IMR-90 (cell line): ENCODE results near the gene TMEM219. TPM values are rescaled to one million over a fixed set of nuclear protein-coding genes. Genes with fewer than 3 reads are reported as not detected.

Experiments
- ATAC-seq: fragments of 200-7000 bp; cut with Tn5 transposase; 2 replicates; pipeline ENCODE4 v1.9.1; 2020; ENCODE audit warnings: low read depth, mild to moderate bottlenecking, moderate library complexity
- BruUV-seq: library from RNA; stranded (reverse); fragments of 400-500 nt; replicated peaks from 2 replicates; lab custom pipeline; 2021; lab: Mats Ljungman, UMichigan
- CTCF ChIA-PET: fragments of 300-600 bp; formaldehyde crosslinking; extraction: SDS; loops from one replicate; lab custom pipeline; 2021; ENCODE audit warnings: antibody characterized with exemption; lab: Yijun Ruan, JAX
- POLR2A ChIA-PET: fragments of 300-600 bp; sonication (Branson Sonifier 250); formaldehyde crosslinking; loops from one replicate; lab custom pipeline; 2022; ENCODE audit warnings: antibody characterized with exemption; ENCODE audit not compliant: unreplicated experiment; lab: Charles Lee
- DNase-seq: peaks from one replicate; pipeline ENCODE4 v3.0.0; 2013
- H2AFZ ChIP-seq: replicated peaks from 2 replicates; pipeline ENCODE3; 2013; ENCODE audit warnings: low read length, mild to moderate bottlenecking; ENCODE audit not compliant: poor library complexity
- H2AK5ac ChIP-seq: 2 replicates; pipeline ENCODE4 v1.6.1; 2013; ENCODE audit warnings: low read depth, low read length, inconsistent platforms
- H2AK9ac ChIP-seq: replicated peaks from 2 replicates; pipeline ENCODE3; 2013; ENCODE audit warnings: mild to moderate bottlenecking, low read depth, low read length, moderate library complexity; ENCODE audit not compliant: poor library complexity
- H2BK120ac ChIP-seq: 2 replicates; pipeline ENCODE4 v1.6.1; 2013; ENCODE audit warnings: low read depth, low read length, inconsistent platforms
- H2BK15ac ChIP-seq: 3 replicates; pipeline ENCODE4 v1.6.1; 2013; ENCODE audit warnings: low read depth, low read length, inconsistent platforms
- H2BK20ac ChIP-seq: 2 replicates; pipeline ENCODE4 v1.6.1; 2013; ENCODE audit warnings: low read depth, mild to moderate bottlenecking, inconsistent platforms, low read length, moderate library complexity
- H2BK5ac ChIP-seq: 2 replicates; pipeline ENCODE4 v1.6.1; 2013; ENCODE audit warnings: mild to moderate bottlenecking, low read depth, low read length, inconsistent platforms; ENCODE audit not compliant: poor library complexity, severe bottlenecking
- H3K14ac ChIP-seq: replicated peaks from 2 replicates; pipeline ENCODE4 v1.6.1; 2013; ENCODE audit warnings: low read depth, low read length, inconsistent platforms
- H3K18ac ChIP-seq: 2 replicates; pipeline ENCODE4 v1.6.1; 2013; ENCODE audit warnings: low read depth, low read length, control low read depth
- H3K23ac ChIP-seq: 2 replicates; pipeline ENCODE4 v1.6.1; 2013; ENCODE audit warnings: low read depth, low read length, inconsistent platforms
- H3K27ac ChIP-seq: 2 replicates; pipeline ENCODE4 v1.5.1; 2013; ENCODE audit warnings: mild to moderate bottlenecking, control low read depth, low read length; ENCODE audit not compliant: insufficient read depth
- H3K27me3 ChIP-seq: 2 replicates; pipeline ENCODE4 v1.6.1; 2013; ENCODE audit warnings: low read length; ENCODE audit not compliant: control insufficient read depth, insufficient read depth
- H3K36me3 ChIP-seq: 2 replicates; pipeline ENCODE4 v1.6.1; 2013; ENCODE audit warnings: low read length, mixed read lengths; ENCODE audit not compliant: control insufficient read depth, insufficient read depth
- H3K4ac ChIP-seq: 2 replicates; pipeline ENCODE4 v1.6.1; 2013; ENCODE audit warnings: low read depth, low read length, inconsistent platforms
- H3K4me1 ChIP-seq: 2 replicates; pipeline ENCODE4 v1.6.1; 2013; ENCODE audit warnings: low read length, mixed read lengths; ENCODE audit not compliant: control insufficient read depth, insufficient read depth
- H3K4me2 ChIP-seq: 2 replicates; pipeline ENCODE4 v1.6.1; 2013; ENCODE audit warnings: low read depth, mild to moderate bottlenecking, control low read depth, low read length, moderate library complexity
- H3K4me3 ChIP-seq: 2 replicates; pipeline ENCODE4 v1.5.1; 2013; ENCODE audit warnings: low read depth, mild to moderate bottlenecking, control low read depth, low read length, moderate library complexity; ENCODE audit not compliant: insufficient read depth
- H3K56ac ChIP-seq: 2 replicates; pipeline ENCODE4 v1.6.1; 2013; ENCODE audit warnings: low read length, inconsistent platforms; ENCODE audit not compliant: insufficient read depth; ENCODE audit errors: extremely low read depth
- H3K79me1 ChIP-seq, 2 experiments: 2 replicates each; pipeline ENCODE4 v1.6.1; 2013; ENCODE audit warnings: low read length in 2 of 2, inconsistent platforms in 1 of 2, low read depth in 1 of 2
- H3K9ac ChIP-seq: 2 replicates; pipeline ENCODE4 v1.6.1; 2013; ENCODE audit warnings: low read depth, low read length, control low read depth
- H3K9me1 ChIP-seq: 2 replicates; pipeline ENCODE4 v1.6.1; 2013; ENCODE audit warnings: low read length, inconsistent platforms; ENCODE audit not compliant: insufficient read depth
- H3K9me3 ChIP-seq: 2 replicates; pipeline ENCODE4 v1.6.1; 2013; ENCODE audit warnings: low read length; ENCODE audit not compliant: control insufficient read depth, insufficient read depth
- H4K20me1 ChIP-seq: 2 replicates; pipeline ENCODE4 v1.6.1; 2013; ENCODE audit warnings: low read length, inconsistent platforms; ENCODE audit not compliant: insufficient read depth
- H4K5ac ChIP-seq: 2 replicates; pipeline ENCODE4 v1.6.1; 2013; ENCODE audit warnings: mild to moderate bottlenecking, low read depth, low read length, control low read depth
- H4K8ac ChIP-seq, 2 experiments: 2 replicates each; pipeline ENCODE4 v1.6.1; 2013; ENCODE audit warnings: low read depth in 2 of 2, low read length in 2 of 2, control low read depth in 1 of 2, inconsistent platforms in 1 of 2
- H4K91ac ChIP-seq: 2 replicates; pipeline ENCODE4 v1.6.1; 2013; ENCODE audit warnings: low read depth, low read length, inconsistent platforms; ENCODE audit not compliant: insufficient read depth
- BHLHE40 ChIP-seq: fragments of 150-350 bp; IDR thresholded peaks from 2 replicates; pipeline ENCODE4 v1.6.1; 2016; ENCODE audit warnings: mild to moderate bottlenecking, low read depth, low read length
- CEBPB ChIP-seq: IDR thresholded peaks from 2 replicates; pipeline ENCODE4 v1.6.1; 2012; ENCODE audit warnings: low read depth, low read length, improper control_type of control experiment
- ELK1 ChIP-seq: fragments of 150-350 bp; IDR thresholded peaks from 2 replicates; pipeline ENCODE4 v1.6.1; 2016; ENCODE audit warnings: low read depth, mild to moderate bottlenecking, low read length, moderate library complexity, borderline replicate concordance
- FOS ChIP-seq: fragments of 150-350 bp; IDR thresholded peaks from 2 replicates; pipeline ENCODE4 v1.6.1; 2016; ENCODE audit warnings: low read depth, low read length
- RAD21 ChIP-seq: IDR thresholded peaks from 2 replicates; pipeline ENCODE4 v1.6.1; 2012; ENCODE audit warnings: low read length, improper control_type of control experiment
- SMC3 ChIP-seq: fragments of 150-350 bp; IDR thresholded peaks from 2 replicates; pipeline ENCODE4 v1.6.1; 2016; ENCODE audit warnings: low read depth, mild to moderate bottlenecking, antibody characterized with exemption, low read length, moderate library complexity
- USF2 ChIP-seq: fragments of 150-350 bp; IDR thresholded peaks from 2 replicates; pipeline ENCODE4 v1.6.1; 2017; ENCODE audit warnings: mild to moderate bottlenecking, antibody characterized with exemption, low read length, low read depth
- WGBS, 2 experiments: methylation state at CpG; one replicate each; pipeline versions ENCODE4 v1.1.5 to v1.1.7; 2013; ENCODE audit warnings: missing lambda C conversion rate in 2 of 2; ENCODE audit not compliant: insufficient read length in 1 of 2; ENCODE audit errors: extremely low coverage in 2 of 2; 5-methylcytosine and 5-hydroxymethylcytosine counted together
- dilution Hi-C: fragments of 300-500 bp; cut with HindIII; formaldehyde crosslinking; loops from one replicate; pipeline ENCODE4 v1.14.3; 2018; ENCODE audit warnings: low sequenced_read_pairs; ENCODE audit not compliant: unreplicated experiment
- in situ Hi-C: fragments of 300-500 bp; cut with MboI; formaldehyde crosslinking; loops from 3 replicates; pipeline ENCODE4 v1.14.3; 2019; ENCODE audit warnings: low sequenced_read_pairs, inconsistent platforms, mixed read lengths
- intact Hi-C: fragments of 100-400 bp; cut with micrococcal nuclease; formaldehyde crosslinking; loops from 2 replicates; pipeline ENCODE4 v1.10.0; 2022
- polyA plus RNA-seq, 3 experiments: library from polyadenylated mRNA; depleted of rRNA; stranded (reverse); fragments of >200 nt; gene quantifications; 2 replicates each; pipeline ENCODE4 v1.2.3, GENCODE V29; 2012; ENCODE audit warnings: low replicate concordance in 1 of 3
- total RNA-seq: library from RNA; depleted of rRNA; stranded (reverse); fragments of >200 nt; gene quantifications from 2 replicates; pipeline ENCODE4 v1.2.3, GENCODE V29; 2012

Gene TMEM219
- total and polyA plus RNA-seq, 2 of the 4 experiments (the other 2 are of a cell fraction) = 47.0 to 95.3 TPM

GRCh38 chr16:29988346-29989075 lies 26.6 kb downstream of the TMEM219 start:
- H2AK9ac ChIP-seq = no peak overlapping the region
- intact Hi-C loops = no loop called here
- no peaks in the 10 kb centered on the region for H3K27me3 ChIP-seq
- no peaks in the 10 kb centered on the region for H3K9me1 ChIP-seq
- dilution Hi-C loops = no loop called here
- no peak overlapping the region for H2AFZ ChIP-seq
- H3K9ac ChIP-seq = no peak overlapping the region
- CTCF ChIA-PET = no interaction called here
- no peak overlapping the region for H3K14ac ChIP-seq
- no peak overlapping the region for H3K23ac ChIP-seq
- H3K27ac ChIP-seq = no peak overlapping the region
- H2BK15ac ChIP-seq = no peak overlapping the region
- no peak for DNase-seq
- H3K36me3 ChIP-seq = peaks cover 75% of the 10 kb centered on the region
- TF ChIP-seq FOS (no peak), CEBPB (no peak), USF2 (no peak), SMC3 (no peak), ELK1 (no peak), BHLHE40 (no peak), RAD21 (no peak)
- no peak overlapping the region for H3K4me3 ChIP-seq
- no peak overlapping the region for H3K4me2 ChIP-seq
- WGBS, 2 experiments = 95% methylated on average over 4 of the region's 17 CpGs; no CpG with 5 or more reads in 1 of the 2 experiments
- H3K4ac ChIP-seq = no peak overlapping the region
- no peak overlapping the region for H3K56ac ChIP-seq
- no peak overlapping the region for H2BK120ac ChIP-seq
- no TSS peak for BruUV-seq
- H3K9me3 ChIP-seq = no peaks in the 10 kb centered on the region
- no peak overlapping the region for H2AK5ac ChIP-seq
- H3K4me1 ChIP-seq = no peaks in the 10 kb centered on the region
- ATAC-seq = no peak
- H4K91ac ChIP-seq = no peak overlapping the region
- H3K79me1 ChIP-seq = peaks cover 0 to 12% of the 10 kb centered on the region in 2 experiments; a peak in 1 of 4 replicates
- no peak overlapping the region for H4K8ac ChIP-seq
- no peaks in the 10 kb centered on the region; the same call in 1 of the 2 replicates for H4K20me1 ChIP-seq
- H2BK20ac ChIP-seq = no peak overlapping the region
- H4K5ac ChIP-seq = no peak overlapping the region
- in situ Hi-C loops = no loop called here
- no peak overlapping the region for H2BK5ac ChIP-seq
- no peak overlapping the region for H3K18ac ChIP-seq
- POLR2A ChIA-PET = no interaction called here
